ENCODE data around the gene LAMP2. TPM values are rescaled to one million over a fixed set of nuclear protein-coding genes. Genes with fewer than 3 reads are reported as not detected.

The LAMP2 gene
- total and polyA plus RNA-seq, 2 donors (not counting 3 experiments of a cell fraction or from before 2014, with no cell fraction given): 108 to 135 TPM

GRCh38 chrX:120450163-120450562, 18.9 kb downstream of the LAMP2 start:
- no peaks in the 10 kb centered on the region for H3K79me2 ChIP-seq (ENCODE audit: control insufficient read depth, insufficient read depth, low read length)
- peaks cover 0 to 3% of the 10 kb centered on the region in 2 experiments for H3K36me3 ChIP-seq (ENCODE audit: control insufficient read depth in 2 of 2, extremely low read depth in 1 of 2, insufficient read depth in 2 of 2, low read length in 2 of 2)
- H2AFZ ChIP-seq (ENCODE audit: low read depth, low read length): no peak overlapping the region
- dilution Hi-C loops (cut with MboI; ENCODE audit: extremely low pct_ligation_motif_present, low sequenced_read_pairs): no loop called here
- DNase-seq (ENCODE audit: low read depth, low spot score) (peak; percentile 9), FAIRE-seq (peak; percentile 15)
- H3K27ac ChIP-seq (ENCODE audit: insufficient read depth, low read depth, low read length): no peak overlapping the region
- no peaks in the 10 kb centered on the region for H4K20me1 ChIP-seq (replicated peaks; ENCODE audit: control insufficient read depth, extremely low read depth, insufficient read depth, low read length)
- POLR2A ChIA-PET: no interaction called here
- H3K4me3 ChIP-seq (replicated peaks in 1 of 3; ENCODE audit: insufficient read depth in 1 of 3, low read depth in 1 of 3, low read length in 3 of 3): no peak overlapping the region
- H3K4me2 ChIP-seq (ENCODE audit: insufficient read depth, low read length): no peak overlapping the region
- BruUV-seq (replicated peaks): no TSS peak
- TF ChIP-seq FOS (IDR thresholded peaks at IDR 0.05; ENCODE audit: borderline replicate concordance, insufficient read depth, low read length): no peak
- no peak for TF ChIP-seq GATA2 (IDR thresholded peaks at IDR 0.05; ENCODE audit: insufficient read depth, insufficient read length, low read depth, low read length)
- no peak for TF ChIP-seq JUN (IDR thresholded peaks at IDR 0.05; ENCODE audit: borderline replicate concordance, insufficient read depth, insufficient read length, low read depth)
- no peak for TF ChIP-seq MAX (IDR thresholded peaks at IDR 0.05; ENCODE audit: insufficient read depth, insufficient read length)
- TF ChIP-seq CTCF (IDR thresholded peaks at IDR 0.05; ENCODE audit: extremely low read depth in 1 of 2, insufficient read depth in 1 of 2, low read depth in 1 of 2, low read length in 2 of 2): no peak
- TF ChIP-seq MYC (IDR thresholded peaks at IDR 0.05; ENCODE audit: low read depth, low read length): no peak
- TF ChIP-seq POLR2A (IDR thresholded peaks at IDR 0.05; ENCODE audit: low read depth, low read length): no peak
- H3K9ac ChIP-seq (replicated peaks; ENCODE audit: extremely low read depth, insufficient read depth, low read length): no peak overlapping the region
- H3K27me3 ChIP-seq (ENCODE audit: control insufficient read depth in 2 of 2, insufficient read depth in 2 of 2, low read length in 2 of 2): no peaks in the 10 kb centered on the region
- CTCF ChIA-PET: interaction anchor here (0.7 kb wide), 1 partner anchor 69 kb away, joined by 3 read pairs; no protein-coding TSS in a partner anchor
- no peaks in the 10 kb centered on the region for H3K9me3 ChIP-seq (replicated peaks; ENCODE audit: control insufficient read depth, insufficient read depth, low read length)
- no peaks in the 10 kb centered on the region for H3K9me1 ChIP-seq (replicated peaks; ENCODE audit: control insufficient read depth, extremely low read depth, insufficient read depth, low read length)
- peaks cover 11% of the 10 kb centered on the region for H3K4me1 ChIP-seq (ENCODE audit: control insufficient read depth, extremely low read depth, insufficient read depth, low read length)
- intact Hi-C loops (cut with micrococcal nuclease): loop anchor here (5.0 kb wide), 1 partner anchor 68 kb away; no protein-coding TSS in a partner anchor

All from endothelial cell of umbilical vein (primary cell).